ENCODE measurements around the gene PSMD11. TPM values are rescaled to one million over a fixed set of nuclear protein-coding genes. Genes with fewer than 3 reads are reported as not detected.

The PSMD11 gene
- total RNA-seq, 1 donor = 84.0 TPM

GRCh38 chr17:32452281-32452680 lies 8.0 kb downstream of the PSMD11 start:
- H3K4me1 ChIP-seq (ENCODE audit: insufficient read depth, low read length) = no peaks in the 10 kb centered on the region

GRCh38 chr17:32453370-32453769 lies 9.1 kb downstream of the PSMD11 start:
- no peak overlapping the region for H3K4me3 ChIP-seq (ENCODE audit: low read length)
- H3K9me3 ChIP-seq (ENCODE audit: low read depth, low read length) = no peaks in the 10 kb centered on the region
- H3K4me1 ChIP-seq (ENCODE audit: insufficient read depth, low read length) = no peaks in the 10 kb centered on the region
- no peaks in the 10 kb centered on the region for H3K27me3 ChIP-seq (ENCODE audit: insufficient read depth, low read length)

More at GRCh38 chr17:32452281-32452680, 8.0 kb downstream of the PSMD11 start:
- no peaks in the 10 kb centered on the region for H3K9me3 ChIP-seq (ENCODE audit: low read depth, low read length)
- no peak overlapping the region for H3K4me3 ChIP-seq (ENCODE audit: low read length)
- no peaks in the 10 kb centered on the region for H3K27me3 ChIP-seq (ENCODE audit: insufficient read depth, low read length)

GRCh38 chr17:32458371-32458770 lies 14.1 kb downstream of the PSMD11 start:
- no peak overlapping the region for H3K4me3 ChIP-seq (ENCODE audit: low read length)
- H3K9me3 ChIP-seq (ENCODE audit: low read depth, low read length) = no peaks in the 10 kb centered on the region
- H3K4me1 ChIP-seq (ENCODE audit: insufficient read depth, low read length) = no peaks in the 10 kb centered on the region
- no peaks in the 10 kb centered on the region for H3K27me3 ChIP-seq (ENCODE audit: insufficient read depth, low read length)

- Histone ChIP-seq H3K4me1 (ENCODE audit: insufficient read depth, low read length) (no peaks in the 10 kb centered on the region), H3K4me3 (ENCODE audit: low read length) (no peak overlapping the region), H3K27me3 (ENCODE audit: insufficient read depth, low read length) (no peaks in the 10 kb centered on the region), H3K9me3 (ENCODE audit: low read depth, low read length) (no peaks in the 10 kb centered on the region)
Measured at GRCh38 chr17:32460054-32460453, 15.7 kb downstream of the PSMD11 start.

GRCh38 chr17:32461498-32461852 lies 17.2 kb downstream of the PSMD11 start:
- no peaks in the 10 kb centered on the region for H3K27me3 ChIP-seq (ENCODE audit: insufficient read depth, low read length)
- no peaks in the 10 kb centered on the region for H3K9me3 ChIP-seq (ENCODE audit: low read depth, low read length)
- H3K4me3 ChIP-seq (ENCODE audit: low read length) = no peak overlapping the region
- no peaks in the 10 kb centered on the region for H3K4me1 ChIP-seq (ENCODE audit: insufficient read depth, low read length)

- no peaks in the 10 kb centered on the region for H3K9me3 ChIP-seq (ENCODE audit: low read depth, low read length)
- H3K4me3 ChIP-seq (ENCODE audit: low read length) = no peak overlapping the region
- no peaks in the 10 kb centered on the region for H3K27me3 ChIP-seq (ENCODE audit: insufficient read depth, low read length)
- H3K4me1 ChIP-seq (ENCODE audit: insufficient read depth, low read length) = no peaks in the 10 kb centered on the region
Measured at GRCh38 chr17:32461853-32462617, 17.7 kb downstream of the PSMD11 start.

GRCh38 chr17:32463304-32463703 lies 19.0 kb downstream of the PSMD11 start:
- H3K4me3 ChIP-seq (ENCODE audit: low read length) = no peak overlapping the region
- no peaks in the 10 kb centered on the region for H3K27me3 ChIP-seq (ENCODE audit: insufficient read depth, low read length)
- no peaks in the 10 kb centered on the region for H3K9me3 ChIP-seq (ENCODE audit: low read depth, low read length)
- H3K4me1 ChIP-seq (ENCODE audit: insufficient read depth, low read length) = no peaks in the 10 kb centered on the region

- Histone ChIP-seq H3K4me3 (ENCODE audit: low read length) (no peak overlapping the region), H3K4me1 (ENCODE audit: insufficient read depth, low read length) (no peaks in the 10 kb centered on the region), H3K9me3 (ENCODE audit: low read depth, low read length) (no peaks in the 10 kb centered on the region), H3K27me3 (ENCODE audit: insufficient read depth, low read length) (no peaks in the 10 kb centered on the region)
Measured at GRCh38 chr17:32464374-32464773, 20.1 kb downstream of the PSMD11 start.

GRCh38 chr17:32467949-32468348 lies 23.6 kb downstream of the PSMD11 start:
- H3K9me3 ChIP-seq (ENCODE audit: low read depth, low read length) = no peaks in the 10 kb centered on the region
- no peaks in the 10 kb centered on the region for H3K27me3 ChIP-seq (ENCODE audit: insufficient read depth, low read length)
- H3K4me1 ChIP-seq (ENCODE audit: insufficient read depth, low read length) = no peaks in the 10 kb centered on the region
- no peak overlapping the region for H3K4me3 ChIP-seq (ENCODE audit: low read length)

- H3K4me3 ChIP-seq (ENCODE audit: low read length) = no peak overlapping the region
- H3K4me1 ChIP-seq (ENCODE audit: insufficient read depth, low read length) = no peaks in the 10 kb centered on the region
- H3K9me3 ChIP-seq (ENCODE audit: low read depth, low read length) = no peaks in the 10 kb centered on the region
- H3K27me3 ChIP-seq (ENCODE audit: insufficient read depth, low read length) = no peaks in the 10 kb centered on the region
Measured at GRCh38 chr17:32470405-32471167, 26.3 kb downstream of the PSMD11 start.

- Histone ChIP-seq H3K4me1 (ENCODE audit: insufficient read depth, low read length) (no peaks in the 10 kb centered on the region), H3K4me3 (ENCODE audit: low read length) (no peak overlapping the region), H3K27me3 (ENCODE audit: insufficient read depth, low read length) (no peaks in the 10 kb centered on the region), H3K9me3 (ENCODE audit: low read depth, low read length) (no peaks in the 10 kb centered on the region)
Measured at GRCh38 chr17:32471652-32472051, 27.3 kb downstream of the PSMD11 start.

- Histone ChIP-seq H3K9me3 (ENCODE audit: low read depth, low read length) (no peaks in the 10 kb centered on the region), H3K4me1 (ENCODE audit: insufficient read depth, low read length) (no peaks in the 10 kb centered on the region), H3K27me3 (ENCODE audit: insufficient read depth, low read length) (no peaks in the 10 kb centered on the region), H3K4me3 (ENCODE audit: low read length) (no peak overlapping the region)
Measured at GRCh38 chr17:32475258-32475657, 30.9 kb downstream of the PSMD11 start.

- no peaks in the 10 kb centered on the region for H3K27me3 ChIP-seq (ENCODE audit: insufficient read depth, low read length)
- H3K4me3 ChIP-seq (ENCODE audit: low read length) = no peak overlapping the region
- H3K4me1 ChIP-seq (ENCODE audit: insufficient read depth, low read length) = no peaks in the 10 kb centered on the region
- H3K9me3 ChIP-seq (ENCODE audit: low read depth, low read length) = no peaks in the 10 kb centered on the region
Measured at GRCh38 chr17:32477220-32477619, 32.9 kb downstream of the PSMD11 start.

GRCh38 chr17:32479074-32479617 lies 34.8 kb downstream of the PSMD11 start:
- Histone ChIP-seq H3K4me3 (ENCODE audit: low read length) (no peak overlapping the region), H3K9me3 (ENCODE audit: low read depth, low read length) (no peaks in the 10 kb centered on the region), H3K27me3 (ENCODE audit: insufficient read depth, low read length) (no peaks in the 10 kb centered on the region), H3K4me1 (ENCODE audit: insufficient read depth, low read length) (no peaks in the 10 kb centered on the region)

GRCh38 chr17:32481193-32481592 lies 36.9 kb downstream of the PSMD11 start:
- H3K4me3 ChIP-seq (ENCODE audit: low read length) = no peak overlapping the region
- H3K9me3 ChIP-seq (ENCODE audit: low read depth, low read length) = no peaks in the 10 kb centered on the region
- H3K4me1 ChIP-seq (ENCODE audit: insufficient read depth, low read length) = peaks cover 6% of the 10 kb centered on the region
- H3K27me3 ChIP-seq (ENCODE audit: insufficient read depth, low read length) = no peaks in the 10 kb centered on the region
